Lower lobe of right lung (tissue), 2 donors: ENCODE measurements around the gene TDG. TPM values are rescaled to one million over a fixed set of nuclear protein-coding genes. Genes with fewer than 3 reads are reported as not detected.

Source experiments
- ATAC-seq, 2 donors: fragments of 200-7000 bp; cut with Tn5 transposase; one replicate each; pipeline ENCODE4 v1.9.1; 2020 to 2022; ENCODE audit warnings: mild to moderate bottlenecking in 2 of 2, moderate library complexity in 2 of 2
- DNase-seq: peaks from one replicate; pipeline ENCODE4 v3.0.0-alpha.2; 2020
- H3K27ac ChIP-seq: fragments of 200-600 bp; one replicate; pipeline ENCODE4 v1.8.0; 2022
- H3K27me3 ChIP-seq: fragments of 200-600 bp; one replicate; pipeline ENCODE4 v1.8.0; 2022; ENCODE audit warnings: low read depth
- H3K36me3 ChIP-seq: fragments of 200-600 bp; one replicate; pipeline ENCODE4 v1.8.0; 2022; ENCODE audit warnings: mild to moderate bottlenecking
- H3K4me1 ChIP-seq: fragments of 200-600 bp; one replicate; pipeline ENCODE4 v1.8.0; 2022
- H3K4me3 ChIP-seq: fragments of 200-600 bp; one replicate; pipeline ENCODE4 v1.8.0; 2022; ENCODE audit warnings: mild to moderate bottlenecking
- H3K9me3 ChIP-seq: fragments of 200-600 bp; one replicate; pipeline ENCODE4 v1.8.0; 2022
- CTCF ChIP-seq: fragments of 200-600 bp; IDR thresholded peaks from one replicate; pipeline ENCODE4 v1.8.0; 2022; ENCODE audit warnings: antibody characterized with exemption, mild to moderate bottlenecking
- intact Hi-C: fragments of 100-400 bp; cut with DNase I; formaldehyde crosslinking; loops from one replicate; pipeline ENCODE4 v1.11.0; 2022
- long read RNA-seq: library from polyadenylated mRNA; unstranded; transcript quantifications from one replicate; pipeline ENCODE4 v2.0.0, GENCODE V29; 2021
- total RNA-seq: library from RNA; stranded (reverse); fragmentation: NEBNext Ultra II Directional; extraction: Animal tissue kit (Norgen Biotek cat#: 25700); gene quantifications from one replicate; pipeline ENCODE4 v1.2.1, GENCODE V29; 2021
- donor health status: DM: no; HTN: yes; CAD: no; lungs with severe emphysema.

Gene TDG
- 19.7 TPM for total RNA-seq
- long read RNA-seq, transcript TDG-202 (10 exons, 3,251 nt), result major isoform, 12 of 31 reads
- long read RNA-seq, partial matches to known transcripts, result 6 of 31 reads
- long read RNA-seq, other reads (novel, unspliced or antisense), result 9 of 31 reads

- H3K27ac ChIP-seq, result peak within 1 kb of the TSS; percentile 93
- H3K4me1 ChIP-seq, result peaks cover 56% of the 10 kb centered on the region
- no peaks in the 10 kb centered on the region for H3K27me3 ChIP-seq
- ATAC-seq (peak; percentile 99 to 100), DNase-seq (peak; percentile 98)
- intact Hi-C loops, result no loop called here
- no peaks in the 10 kb centered on the region for H3K36me3 ChIP-seq
- H3K4me3 ChIP-seq, result peak within 1 kb of the TSS; percentile 82
- no peaks in the 10 kb centered on the region for H3K9me3 ChIP-seq
- no peak for TF ChIP-seq CTCF
Measured at GRCh38 chr12:103965590-103966504, at the start of gene TDG. TSS of gene TDG (plus strand) at chr12:103965872. CDS start at chr12:103966038, 166 bp downstream.

- H3K4me1 ChIP-seq, result no peaks in the 10 kb centered on the region
- no peak for TF ChIP-seq CTCF
- DNase-seq (no peak), ATAC-seq (no peak)
- H3K9me3 ChIP-seq, result no peaks in the 10 kb centered on the region
- intact Hi-C loops, result no loop called here
- H3K4me3 ChIP-seq, result no peak overlapping the region
- no peaks in the 10 kb centered on the region for H3K36me3 ChIP-seq
- H3K27me3 ChIP-seq, result no peaks in the 10 kb centered on the region
- H3K27ac ChIP-seq, result no peak overlapping the region
Measured at GRCh38 chr12:103917873-103918272, 47.8 kb upstream of the TDG start.

- H3K4me1 ChIP-seq, result peaks cover 10% of the 10 kb centered on the region
- intact Hi-C loops, result no loop called here
- no peaks in the 10 kb centered on the region for H3K9me3 ChIP-seq
- no peaks in the 10 kb centered on the region for H3K27me3 ChIP-seq
- DNase-seq, result no peak
- no peak for TF ChIP-seq CTCF
- H3K27ac ChIP-seq, result no peak overlapping the region
- no peak overlapping the region for H3K4me3 ChIP-seq
- no peak for ATAC-seq
- no peaks in the 10 kb centered on the region for H3K36me3 ChIP-seq
Measured at GRCh38 chr12:103924761-103925641, 40.7 kb upstream of the TDG start.

GRCh38 chr12:103928682-103929045 is 37.0 kb upstream of the TDG start:
- DNase-seq, result peak; percentile 58

More at GRCh38 chr12:103928682-103929045, 37.0 kb upstream of the TDG start:
- TF ChIP-seq CTCF, result no peak
- H3K27me3 ChIP-seq, result no peaks in the 10 kb centered on the region
- peaks cover 18% of the 10 kb centered on the region for H3K36me3 ChIP-seq
- peak overlapping the region; percentile 98 for H3K27ac ChIP-seq
- no peaks in the 10 kb centered on the region for H3K9me3 ChIP-seq
- intact Hi-C loops, result no loop called here
- peak overlapping the region; percentile 85 for H3K4me3 ChIP-seq
- ATAC-seq, result no peak
- peaks cover 32% of the 10 kb centered on the region for H3K4me1 ChIP-seq
